Kidney capillary endothelial cell (primary cell): ENCODE data around the gene B9D1.

Source experiments
- DNase-seq: peaks from one replicate; pipeline ENCODE4 v3.0.0-alpha.2; 2018; ENCODE audit warnings: low spot score

Gene B9D1

DNA sequence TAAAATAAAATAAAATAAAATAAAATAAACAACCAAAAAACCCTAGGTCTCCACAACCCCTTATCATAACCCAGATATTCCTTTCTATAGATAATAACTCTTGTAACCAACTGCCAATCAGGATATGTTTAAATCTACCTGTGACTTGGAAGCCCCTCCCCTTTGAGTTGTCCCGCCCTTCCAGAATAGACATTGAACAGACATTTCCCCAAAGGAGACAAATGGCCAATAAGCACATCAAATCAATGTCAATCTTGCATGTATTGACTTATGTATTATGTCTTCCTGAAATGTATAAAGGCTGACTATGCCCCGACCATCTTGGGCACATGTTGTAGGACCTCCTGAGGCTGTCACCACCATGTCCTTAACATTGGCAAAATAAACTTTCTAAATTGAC is 14.3 kb upstream of the B9D1 start:
- no peak for DNase-seq

DNA sequence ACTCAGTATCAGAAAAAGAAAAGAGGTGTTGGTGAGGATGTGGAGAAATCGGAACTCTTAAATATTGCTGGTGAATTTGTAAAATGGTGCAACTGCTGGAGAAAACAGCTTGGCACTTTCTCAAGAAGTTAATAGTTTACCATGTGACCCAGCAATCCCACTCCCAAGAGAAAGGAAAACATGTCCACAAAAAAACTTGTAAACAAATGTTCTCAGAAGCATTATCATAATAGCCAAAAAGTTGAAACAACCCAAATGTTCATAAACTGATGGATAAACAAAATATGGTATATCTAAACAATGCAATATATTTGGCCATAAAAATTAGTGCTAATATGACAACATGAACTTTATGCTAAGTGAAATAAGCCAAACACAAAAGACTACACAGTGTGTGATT is 13.2 kb upstream of the B9D1 start:
- DNase-seq = no peak

DNA sequence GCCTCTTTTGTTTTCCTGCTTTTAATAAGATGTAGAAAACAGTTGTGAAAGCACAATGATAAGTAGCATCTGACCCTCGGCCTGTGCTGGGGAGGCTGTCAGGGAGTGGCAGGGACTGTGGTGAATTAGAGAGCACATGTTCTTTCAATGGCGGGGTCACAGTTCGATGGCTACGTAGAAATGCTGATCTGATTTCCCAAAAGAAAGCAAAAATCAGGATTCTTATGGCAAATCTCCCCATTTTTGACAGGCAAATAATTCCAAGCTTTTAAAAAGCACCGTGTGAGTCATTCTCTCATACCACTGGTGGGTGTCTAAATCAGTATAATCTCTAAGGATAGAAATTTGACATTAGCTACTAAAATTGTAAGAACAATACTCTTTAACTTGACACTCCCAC is 11.6 kb upstream of the B9D1 start:
- no peak for DNase-seq

DNA sequence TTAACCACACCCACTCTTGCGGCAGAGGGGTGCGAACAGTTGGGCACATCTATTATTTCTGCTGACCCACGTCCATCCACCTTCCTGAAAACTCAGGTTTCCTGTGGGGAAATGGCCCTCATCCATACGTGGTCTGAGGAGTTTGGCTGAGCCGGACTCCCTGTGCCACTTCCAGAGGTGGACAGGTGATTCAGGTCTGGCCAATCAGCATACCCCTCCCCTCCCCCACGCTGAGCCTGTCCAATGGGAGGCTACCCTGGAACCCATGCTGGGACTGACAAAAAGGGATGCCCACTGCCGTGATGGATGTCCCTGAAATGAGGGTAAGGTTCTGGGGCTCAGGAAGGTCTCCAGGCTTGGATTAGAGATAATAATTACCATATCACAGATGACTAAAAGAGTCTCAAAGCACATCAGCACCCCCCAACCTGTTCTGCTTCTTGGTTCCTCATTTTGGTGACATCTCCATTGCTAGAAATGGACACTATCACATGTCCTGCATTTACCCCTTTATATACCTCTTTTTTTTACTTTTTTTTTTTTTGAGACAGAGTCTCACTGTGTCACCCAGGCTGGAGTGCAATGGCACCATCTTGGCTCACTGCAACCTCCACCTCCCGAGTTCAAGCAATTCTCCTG is 10.5 kb upstream of the B9D1 start:
- DNase-seq = no peak

DNA sequence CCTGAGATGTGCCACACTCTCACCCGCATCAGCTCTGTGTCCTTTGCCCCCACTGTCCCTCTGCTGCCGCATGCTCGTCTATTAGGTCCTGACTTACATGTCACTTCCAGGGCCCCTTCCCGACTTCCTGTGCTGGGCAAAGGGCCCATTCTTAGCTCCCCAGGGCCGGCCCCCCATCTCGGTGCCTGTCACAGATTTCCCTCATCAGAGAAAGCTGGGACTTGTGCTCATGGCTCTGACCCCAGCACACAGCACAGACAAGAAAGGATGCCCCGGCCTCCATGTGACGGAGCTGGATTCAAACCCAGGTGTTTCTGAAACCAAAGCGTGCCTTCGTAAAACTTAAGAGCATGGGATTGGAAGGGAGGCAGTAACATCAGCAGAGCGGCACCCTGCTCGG is 9.9 kb upstream of the B9D1 start:
- no peak for DNase-seq

DNA sequence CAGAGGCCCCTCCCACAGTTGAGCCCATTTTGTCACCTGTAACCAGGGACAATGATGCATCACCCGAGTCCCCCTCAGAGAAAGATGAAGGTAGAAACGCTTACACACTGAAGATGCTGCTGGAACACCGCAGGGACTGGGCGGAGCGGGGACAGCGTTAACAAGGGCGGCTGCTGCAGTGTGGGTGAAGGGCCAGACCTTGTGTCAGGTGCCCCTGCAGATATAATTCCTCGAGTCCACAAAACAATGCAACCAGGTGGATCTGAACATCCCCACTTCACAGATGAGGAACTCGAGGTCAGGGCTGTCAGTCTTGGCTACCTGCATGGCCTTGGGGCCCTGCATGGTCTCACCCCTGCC is 9.5 kb upstream of the B9D1 start:
- no peak for DNase-seq

DNA sequence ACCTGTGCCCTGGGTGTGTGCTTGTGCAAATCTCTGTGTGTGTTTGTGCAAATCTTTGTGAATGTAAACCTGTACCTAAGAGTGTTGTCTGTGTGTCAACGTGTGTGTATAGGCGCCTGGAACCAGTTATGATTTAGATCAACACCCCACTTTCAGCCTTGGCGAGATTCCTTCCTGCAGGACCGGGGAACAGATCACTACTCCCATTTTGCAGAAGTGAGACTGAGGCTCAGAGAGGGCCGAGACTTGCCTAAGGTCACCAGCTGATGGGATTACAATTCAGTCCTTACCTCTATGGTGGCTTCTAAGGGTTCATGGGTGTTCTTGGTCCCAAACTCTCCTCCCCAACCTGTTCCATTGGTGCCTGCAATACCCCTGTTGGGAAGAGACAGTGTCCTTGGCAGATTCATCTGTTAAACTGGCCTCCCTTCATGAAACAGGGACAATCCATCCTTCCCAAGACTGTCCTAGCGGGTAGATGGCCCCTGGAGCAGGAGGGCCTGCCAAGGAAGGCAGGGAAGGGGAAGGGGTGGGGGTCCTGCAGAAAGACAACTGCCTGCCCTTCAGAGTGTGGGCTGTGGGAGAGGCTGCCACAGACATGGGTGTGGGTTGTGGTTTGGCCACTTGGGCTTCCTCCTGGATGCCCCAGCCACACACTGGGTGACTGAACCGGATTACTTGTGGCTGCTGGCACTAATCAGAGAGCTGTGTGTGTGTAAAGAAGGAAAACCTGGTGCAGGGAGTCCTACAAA is 8.9 kb upstream of the B9D1 start:
- no peak for DNase-seq

DNA sequence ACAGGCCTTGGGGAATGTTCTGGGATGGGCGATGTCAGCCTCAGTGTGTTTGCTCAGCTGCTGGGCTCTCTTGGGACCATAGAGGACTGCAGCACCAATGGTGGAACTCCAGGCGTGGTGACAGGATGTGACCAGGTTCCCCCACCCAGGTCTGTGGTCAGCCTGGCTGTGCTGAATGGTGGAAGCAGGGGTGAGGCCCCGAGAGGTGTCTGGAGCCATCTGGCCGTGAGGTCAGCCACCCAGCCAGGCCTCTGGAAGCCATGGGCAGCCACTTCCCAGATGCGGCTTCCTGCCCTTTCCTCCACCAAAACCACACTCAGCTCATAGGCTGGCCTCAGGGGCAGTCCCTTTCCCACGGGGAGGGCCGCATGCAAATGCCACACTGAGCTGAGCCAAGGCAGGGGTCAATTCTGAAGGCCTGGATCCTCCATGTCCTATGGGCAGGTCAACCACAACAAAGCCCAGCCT is 8.0 kb upstream of the B9D1 start:
- no peak for DNase-seq

DNA sequence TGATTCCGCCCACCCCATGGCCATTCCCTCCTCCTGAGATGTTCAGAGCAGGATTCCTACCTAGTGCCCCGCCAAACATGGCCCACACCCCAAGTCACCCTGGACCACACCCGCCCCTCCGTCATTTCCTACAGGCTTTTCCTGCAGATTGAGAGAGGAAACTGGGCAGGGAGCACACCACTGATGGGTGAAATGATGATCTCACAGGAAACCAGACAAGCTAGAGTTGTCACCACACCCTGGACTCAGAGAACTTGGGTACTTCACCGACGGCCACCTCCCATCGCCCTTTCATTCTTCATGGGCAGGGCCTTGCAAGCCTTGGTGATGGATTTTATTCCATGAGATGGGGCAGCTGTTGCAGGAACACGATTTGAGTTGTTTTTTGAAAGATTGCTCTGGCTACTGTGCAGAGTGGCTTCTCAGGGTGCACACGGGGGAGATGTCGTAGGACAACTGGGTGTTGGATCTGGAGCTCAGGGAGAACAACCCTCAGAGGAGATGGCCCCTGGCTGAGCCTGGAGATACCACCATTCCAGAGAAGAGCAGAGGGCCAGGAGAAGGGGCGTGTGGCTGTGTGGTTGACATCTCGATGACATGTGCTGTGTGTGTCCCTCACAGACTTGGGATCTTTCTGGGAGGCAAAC is 7.4 kb upstream of the B9D1 start:
- peak; percentile 44 for DNase-seq

DNA sequence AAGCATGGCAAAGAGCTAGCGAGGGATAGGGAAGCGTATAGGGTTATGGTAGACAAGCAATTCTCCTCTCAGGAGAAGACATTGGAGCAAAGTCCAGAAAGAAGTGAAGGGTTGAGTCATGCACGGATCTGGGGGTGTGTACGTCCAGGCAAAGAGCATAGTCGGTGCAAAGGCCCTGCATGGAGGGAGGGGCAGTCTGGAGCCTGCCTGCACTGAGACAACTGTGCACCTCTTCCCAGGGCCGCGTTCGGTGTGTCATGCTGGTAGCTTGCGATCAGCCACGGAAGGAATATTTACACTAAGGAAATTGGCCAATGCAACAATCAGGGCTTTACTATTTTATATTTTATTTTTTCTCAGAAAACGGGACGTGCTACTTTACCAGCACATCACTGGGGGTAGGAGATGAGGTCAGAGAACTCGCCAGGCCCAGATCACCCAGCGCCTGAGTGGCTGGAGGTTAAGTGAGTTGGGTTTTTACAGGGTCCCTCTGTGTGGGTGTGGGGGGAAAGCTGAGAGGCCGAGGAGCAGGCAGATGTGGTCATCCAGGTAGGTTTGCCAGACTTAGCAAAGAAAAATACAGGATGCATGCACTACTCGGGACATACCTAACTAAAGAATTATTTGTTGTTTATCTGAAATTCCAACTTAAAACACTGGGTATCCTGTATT is 6.7 kb upstream of the B9D1 start:
- no peak for DNase-seq

DNA sequence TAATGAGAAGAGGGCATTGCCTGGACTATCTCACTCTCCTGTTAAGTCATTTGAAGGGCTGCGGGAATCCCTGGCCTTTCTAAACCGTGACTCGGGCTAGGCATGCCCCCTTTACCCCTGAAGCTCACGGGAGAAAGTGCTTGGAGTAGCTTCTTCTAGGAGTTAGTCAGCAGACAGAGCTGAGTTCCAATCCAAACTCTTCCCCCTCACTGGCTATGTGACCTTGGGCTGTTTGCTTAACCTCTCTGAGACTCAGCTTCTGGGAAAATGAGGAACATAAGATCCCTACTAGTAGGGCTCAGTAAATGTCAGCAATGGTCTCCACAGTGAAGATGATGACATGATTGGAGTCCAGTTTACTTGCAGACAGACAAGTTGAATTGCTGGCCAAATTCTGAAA is 5.7 kb upstream of the B9D1 start:
- no peak for DNase-seq

DNA sequence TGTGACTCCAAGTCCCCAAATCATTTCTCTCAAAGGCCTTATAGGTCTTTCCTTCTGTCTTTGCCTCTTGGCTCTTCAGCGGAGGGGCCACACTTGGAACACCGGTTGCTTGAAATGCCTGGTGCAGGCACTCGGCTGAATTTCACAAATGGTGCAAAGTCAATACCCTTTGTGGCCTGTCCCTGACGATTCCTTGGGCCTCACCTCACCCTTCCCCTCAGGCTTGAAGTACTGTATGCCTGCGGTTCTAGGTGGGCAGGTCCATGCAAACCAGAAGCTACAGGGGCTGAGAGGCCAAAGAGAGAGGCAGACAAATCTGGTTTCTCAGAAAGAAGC is 4.1 kb upstream of the B9D1 start:
- no peak for DNase-seq

DNA sequence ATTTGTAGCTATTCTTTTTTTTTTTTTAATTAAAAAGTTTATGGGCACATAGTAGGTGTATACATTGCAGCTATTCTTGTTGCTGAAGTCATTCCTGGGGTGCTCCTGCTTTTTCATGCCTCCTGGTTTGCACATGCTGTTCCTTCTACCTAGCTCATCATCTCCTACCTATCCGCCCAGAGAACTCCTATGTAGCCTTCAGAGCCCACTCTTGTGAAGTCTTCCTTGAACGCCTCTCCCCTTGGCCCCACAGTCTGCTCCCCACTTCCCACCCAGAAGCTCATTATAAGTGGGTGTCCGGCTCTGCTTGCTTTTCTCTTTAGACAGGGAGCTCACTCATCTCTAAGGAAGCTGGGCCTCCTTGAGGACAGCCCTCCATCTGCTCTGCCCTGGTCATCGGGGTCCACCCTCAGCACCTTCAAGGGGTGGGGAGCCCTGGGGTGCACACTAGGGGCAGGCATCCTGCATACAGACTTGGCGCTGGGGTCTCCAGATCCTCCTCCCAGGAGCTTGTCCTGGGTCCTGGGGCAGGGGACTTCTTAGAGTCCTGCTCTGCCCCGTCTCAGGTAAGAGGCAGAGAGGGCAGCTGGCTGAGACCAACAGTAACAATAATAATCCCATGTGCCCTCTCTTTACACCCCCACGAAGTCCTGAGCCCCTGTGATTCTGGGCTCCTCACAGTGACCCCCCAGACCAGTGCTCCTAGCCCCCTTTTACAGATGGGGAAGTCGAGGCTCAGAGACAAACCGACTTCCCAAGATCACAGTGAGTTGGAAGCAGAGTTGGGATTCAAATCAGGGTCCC is 3.5 kb upstream of the B9D1 start:
- no peak for DNase-seq

DNA sequence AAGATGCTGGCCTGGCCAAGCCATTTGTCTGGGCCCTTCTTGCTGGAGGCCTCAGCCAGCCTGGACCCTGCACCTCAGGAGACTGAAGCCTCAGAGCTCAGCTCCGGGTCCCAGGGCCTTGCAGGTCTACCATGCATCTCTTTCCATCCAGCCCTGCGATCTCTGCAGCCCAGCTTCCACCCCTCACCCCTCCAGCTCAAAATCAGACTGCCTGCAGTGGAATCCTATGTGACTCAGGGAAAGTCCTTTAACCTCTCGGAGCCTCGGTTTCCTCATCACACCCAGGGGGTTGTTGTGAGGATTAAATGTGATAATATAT is 2.9 kb upstream of the B9D1 start:
- no peak for DNase-seq

DNA sequence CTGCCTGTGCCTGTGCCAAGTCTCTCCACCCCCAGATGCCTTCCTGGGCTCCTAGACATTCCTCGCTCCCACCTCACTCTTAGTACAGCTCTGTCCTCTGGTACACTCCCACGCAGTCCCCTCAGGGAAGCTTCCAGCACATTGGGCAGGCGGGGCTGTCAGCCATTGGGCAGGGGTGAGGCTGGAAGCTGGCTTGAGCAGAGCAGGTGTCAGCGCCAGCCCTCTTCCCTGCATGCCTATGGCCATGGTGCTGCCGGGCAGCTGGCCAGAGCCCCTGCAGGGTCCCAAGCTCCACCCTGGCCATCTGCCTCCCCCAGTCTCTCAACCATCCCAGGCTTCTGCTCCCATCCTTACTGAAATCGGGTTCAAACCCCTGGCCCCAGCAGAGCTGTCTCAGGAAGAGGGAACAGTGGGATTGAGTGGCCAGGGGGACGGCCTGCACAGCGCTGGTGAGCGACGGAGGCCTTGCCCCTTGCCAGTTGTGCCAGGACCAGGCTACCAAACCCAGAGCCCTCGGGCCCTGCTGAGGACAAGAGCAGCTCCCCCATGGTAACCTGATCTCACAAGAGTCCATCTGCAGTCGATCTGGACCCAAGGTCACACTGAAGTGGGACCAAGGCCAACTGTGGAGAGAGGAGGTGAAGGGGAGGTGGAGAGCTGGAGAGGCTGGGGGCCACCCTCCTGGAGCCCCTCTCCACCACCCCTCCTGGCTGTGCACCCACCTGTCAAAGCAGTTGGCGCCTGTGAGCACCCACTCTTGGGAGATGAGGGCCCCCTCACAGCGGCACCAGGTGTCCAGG is 2.4 kb upstream of the B9D1 start:
- no peak for DNase-seq

DNA sequence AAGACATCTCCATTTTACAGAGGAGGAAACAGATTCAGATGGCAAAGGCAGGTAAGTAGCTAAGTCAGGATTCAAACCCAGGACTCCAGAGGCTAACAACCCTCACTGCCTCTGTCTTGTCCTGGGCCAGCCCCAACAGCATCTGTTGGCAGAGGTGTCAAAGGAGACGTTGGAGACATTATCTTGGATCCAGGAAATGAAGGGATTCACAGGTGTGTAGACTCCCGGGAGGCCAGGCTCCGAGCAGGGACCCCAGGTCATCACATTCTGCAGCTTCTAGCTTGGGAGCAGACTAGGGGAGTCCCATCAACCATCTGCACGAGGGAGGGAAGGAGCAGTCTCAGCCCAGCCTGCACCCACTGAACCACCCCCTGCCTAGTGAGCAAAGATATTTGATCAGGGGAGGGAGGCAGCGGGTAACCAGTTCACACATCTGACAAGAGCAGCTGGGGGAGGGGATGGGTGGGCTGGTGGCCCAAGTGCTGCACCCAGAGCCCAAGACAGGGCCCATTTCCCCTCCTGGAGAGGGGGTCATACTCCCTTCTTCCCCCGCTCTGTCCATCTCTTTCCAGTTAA is 1.0 kb upstream of the B9D1 start:
- DNase-seq = no peak

DNA sequence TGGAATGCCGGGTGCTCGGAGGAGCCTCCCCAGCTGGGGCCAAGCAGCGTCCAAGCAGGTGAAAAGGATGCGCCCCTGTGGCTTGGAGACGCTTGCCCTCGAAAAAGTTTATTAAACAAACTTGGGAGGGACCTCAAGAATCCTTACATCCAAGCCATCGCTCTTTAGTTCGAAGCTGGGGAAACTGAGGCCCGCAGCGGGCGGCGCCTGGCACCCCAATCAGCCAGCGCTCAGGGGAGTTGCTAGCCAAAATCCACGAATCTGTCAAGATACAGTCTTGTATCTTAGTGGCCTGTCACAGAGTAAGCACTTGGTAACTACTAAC is 553 bp upstream of the B9D1 start:
- no peak for DNase-seq

DNA sequence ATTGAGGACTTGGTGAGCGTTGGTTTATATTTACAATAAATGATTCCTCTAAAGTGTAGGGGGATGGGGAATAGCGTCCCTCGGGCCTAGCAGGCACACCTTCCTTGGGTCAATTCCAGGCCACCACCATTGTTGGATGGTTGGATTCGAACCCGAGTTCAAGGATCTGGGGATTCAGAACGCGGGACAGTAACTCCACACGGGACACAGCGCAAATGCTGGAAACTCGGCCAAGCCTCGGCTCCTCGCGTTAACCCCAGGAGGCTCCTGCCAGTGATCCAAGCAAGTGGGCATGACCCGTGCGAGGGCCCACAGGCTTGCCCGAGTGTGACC is 613 bp downstream of the B9D1 start:
- no peak for DNase-seq

DNA sequence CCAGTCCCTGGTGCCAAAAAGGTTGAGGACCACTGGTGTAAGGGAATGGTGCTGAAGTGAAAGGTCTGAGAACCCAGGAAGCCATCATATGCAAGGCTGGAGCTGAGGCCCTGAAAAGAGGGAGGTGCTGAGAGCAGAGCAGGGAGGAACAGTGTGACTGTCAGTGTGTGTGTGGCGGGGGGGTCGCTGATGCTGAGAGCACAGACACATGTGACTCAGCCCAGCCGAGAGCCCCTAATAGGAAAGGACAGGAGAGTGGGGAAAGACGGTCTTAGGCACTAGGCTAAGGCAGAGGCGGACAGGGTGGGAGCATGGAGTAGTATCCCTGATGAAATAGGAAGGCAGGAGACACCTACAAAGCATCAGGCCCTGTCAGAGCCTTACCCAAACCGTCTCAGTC is 1.2 kb downstream of the B9D1 start:
- no peak for DNase-seq

DNA sequence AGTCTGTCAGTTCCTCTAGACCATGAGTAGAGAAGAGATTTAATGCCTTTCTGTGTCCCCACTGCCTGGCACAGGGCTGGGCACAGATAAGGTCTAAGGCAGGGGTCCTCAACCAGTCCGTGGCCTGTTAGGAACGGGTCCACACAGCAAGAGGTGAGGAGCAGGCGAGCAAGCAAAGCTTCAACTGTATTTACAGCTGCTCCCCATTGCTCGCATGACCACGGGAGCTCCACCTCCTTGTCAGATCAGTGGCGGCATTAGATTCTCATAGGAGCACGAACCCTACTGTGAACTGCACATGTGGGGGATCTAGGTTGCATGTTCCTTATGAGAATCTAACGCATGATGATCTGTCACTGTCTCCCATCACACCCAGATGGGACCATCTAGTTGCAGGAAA is 1.8 kb downstream of the B9D1 start:
- no peak for DNase-seq

DNA sequence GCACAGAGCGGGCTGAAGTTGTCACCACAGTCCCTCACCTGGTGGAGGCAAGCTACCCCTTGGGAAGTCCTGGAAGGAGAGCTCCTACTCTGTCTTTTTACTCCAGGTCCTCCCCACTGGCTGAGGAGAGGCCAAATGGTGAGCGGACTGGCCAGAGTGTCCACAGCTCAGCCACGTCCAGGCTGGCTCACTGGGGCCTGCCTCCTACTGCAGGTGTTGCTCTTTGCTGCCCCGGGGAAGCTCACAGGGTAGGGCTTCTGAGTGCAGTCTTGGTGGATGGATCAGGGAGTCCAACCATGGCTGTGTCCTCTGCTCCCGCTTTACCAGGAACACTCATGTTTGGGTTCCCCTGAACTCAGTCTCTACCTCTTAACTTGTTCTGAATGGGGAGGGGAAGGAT is 2.7 kb downstream of the B9D1 start:
- DNase-seq = no peak

DNA sequence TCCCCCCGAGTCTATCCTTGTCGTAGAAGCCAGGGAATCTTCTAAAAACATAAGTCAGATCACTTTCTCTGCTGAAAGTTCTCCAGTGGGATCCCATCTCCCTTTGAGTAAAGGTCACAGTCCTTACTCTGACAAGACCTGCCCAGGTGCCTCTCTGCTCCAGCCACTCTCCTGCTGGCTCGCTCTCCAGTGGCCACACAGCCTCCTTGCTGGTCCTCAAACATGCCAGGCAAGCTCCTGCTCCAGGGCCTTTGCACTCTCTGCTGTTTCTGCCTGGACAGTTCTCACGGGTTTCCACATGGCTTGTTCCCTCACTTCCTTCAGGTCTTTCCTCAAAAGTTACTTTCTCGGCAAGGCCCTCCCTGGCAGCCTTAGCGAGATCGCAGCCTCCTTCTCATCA is 3.4 kb downstream of the B9D1 start:
- no peak for DNase-seq
